RCC 7860 (cell line): ENCODE data around the gene MPEG1.

Experiments used
- DNase-seq: peaks from one replicate; pipeline ENCODE4 v3.0.0-alpha.2; 2015; ENCODE audit warnings: low spot score
- FAIRE-seq: peaks from 2 replicates; lab custom pipeline; 2012; peaks lifted over from hg19 to GRCh38; lab: Jason Lieb, UNC

Gene MPEG1

DNA sequence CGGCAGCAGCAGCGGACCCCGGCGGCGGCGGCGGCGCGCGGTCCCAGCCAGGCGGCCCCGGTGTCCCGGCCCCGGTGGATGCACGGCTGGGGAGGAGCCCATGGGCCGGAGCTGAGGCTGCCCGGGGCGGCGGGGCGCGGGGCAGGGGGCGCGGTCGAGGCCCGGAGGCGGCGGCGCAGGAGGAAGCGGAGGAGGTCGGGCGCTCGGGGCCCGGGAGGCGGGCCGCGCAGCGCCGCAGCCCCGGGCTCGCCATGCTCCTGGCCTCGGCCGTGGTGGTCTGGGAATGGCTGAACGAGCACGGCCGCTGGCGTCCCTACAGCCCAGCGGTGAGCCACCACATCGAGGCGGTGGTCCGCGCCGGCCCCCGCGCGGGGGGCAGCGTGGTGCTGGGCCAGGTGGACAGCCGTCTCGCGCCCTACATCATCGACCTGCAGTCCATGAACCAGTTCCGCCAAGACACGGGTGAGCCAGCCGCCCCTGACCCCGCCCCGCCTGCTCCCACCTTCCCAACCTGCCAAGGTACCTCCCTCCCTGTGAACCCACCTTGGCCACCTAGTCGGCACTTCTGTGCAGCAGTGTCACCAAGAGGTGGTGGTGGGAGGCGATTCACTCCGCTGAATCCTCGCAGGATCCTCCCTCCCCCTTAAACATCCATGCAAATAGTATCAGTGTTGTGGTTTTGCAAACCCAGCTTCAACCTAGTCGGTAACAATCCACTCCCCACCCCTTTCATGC, 40.2 kb downstream of the MPEG1 start:
- FAIRE-seq (no peak), DNase-seq (no peak)

DNA sequence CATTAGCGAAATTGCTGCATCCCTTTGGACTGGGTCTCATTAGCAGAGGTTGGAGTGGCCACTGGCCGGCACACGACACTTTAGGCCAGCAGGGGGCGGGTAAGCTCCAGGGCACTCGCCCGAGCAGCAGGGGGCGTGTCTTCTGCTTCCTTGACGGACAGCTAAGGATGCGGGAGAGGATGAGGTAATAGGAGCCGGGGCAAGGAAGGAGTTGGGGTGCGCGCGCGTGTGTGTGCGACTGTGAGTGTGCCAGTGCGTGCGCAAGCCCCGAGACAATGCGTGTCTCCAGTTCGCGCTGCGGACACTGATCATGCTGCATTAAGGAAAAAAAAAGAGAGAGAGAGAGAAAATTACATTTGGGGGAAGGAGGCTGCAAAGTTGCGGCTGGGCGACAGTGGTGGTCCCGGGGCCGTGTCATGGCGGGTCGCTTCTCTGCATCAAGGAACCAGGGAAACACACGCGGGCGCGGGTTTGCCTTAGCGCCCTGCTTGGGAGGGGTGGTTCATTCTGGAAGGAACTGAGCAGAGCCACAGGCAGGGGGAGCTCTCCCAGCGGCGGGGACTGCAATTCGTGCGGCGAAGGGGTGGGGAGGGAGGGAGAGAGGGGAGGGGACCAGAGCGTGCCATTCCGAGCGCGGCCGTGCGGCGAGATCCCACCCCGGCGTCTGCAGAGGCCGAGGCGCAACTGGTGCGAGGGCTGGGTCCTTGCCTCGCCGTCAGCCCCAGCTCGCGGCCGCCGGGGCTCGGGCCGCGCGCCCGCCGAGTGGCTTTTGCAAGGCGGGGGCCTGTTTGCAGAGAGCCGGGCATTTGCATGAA, 41.0 kb downstream of the MPEG1 start, which contains the start of gene DTX4:
Gene DTX4 (plus strand): TSS at position 625 of the 815 bp plus-strand sequence. CDS start 464 bp downstream, outside the sequence.
- DNase-seq: peak; percentile 70
- no peak for FAIRE-seq

DNA sequence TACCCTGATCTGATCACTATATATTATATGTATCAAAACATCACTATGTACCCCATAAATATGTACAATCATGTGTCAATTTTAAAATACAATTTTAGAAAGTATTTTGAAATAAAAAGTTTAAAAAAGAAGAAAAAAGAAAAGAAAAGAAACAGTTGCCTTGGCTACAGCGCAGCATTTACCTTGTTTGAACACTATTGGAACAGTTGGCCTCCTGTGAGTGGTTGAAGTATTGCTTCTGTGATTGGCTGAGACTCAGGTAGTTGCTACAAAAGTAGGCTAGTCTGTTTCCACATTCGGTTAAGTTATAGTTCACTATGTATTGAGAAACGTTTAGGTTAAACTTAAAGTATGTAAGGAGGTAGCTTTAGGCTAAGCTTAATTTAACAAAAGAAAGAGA, 48.7 kb downstream of the MPEG1 start:
- DNase-seq (no peak), FAIRE-seq (no peak)
